ENCODE measurements around the gene GRM1. TPM values are rescaled to one million over a fixed set of nuclear protein-coding genes. Genes with fewer than 3 reads are reported as not detected.

The GRM1 gene
- total RNA-seq, 2 donors from 2014 or later: 0.54 TPM; not detected in 1

DNA sequence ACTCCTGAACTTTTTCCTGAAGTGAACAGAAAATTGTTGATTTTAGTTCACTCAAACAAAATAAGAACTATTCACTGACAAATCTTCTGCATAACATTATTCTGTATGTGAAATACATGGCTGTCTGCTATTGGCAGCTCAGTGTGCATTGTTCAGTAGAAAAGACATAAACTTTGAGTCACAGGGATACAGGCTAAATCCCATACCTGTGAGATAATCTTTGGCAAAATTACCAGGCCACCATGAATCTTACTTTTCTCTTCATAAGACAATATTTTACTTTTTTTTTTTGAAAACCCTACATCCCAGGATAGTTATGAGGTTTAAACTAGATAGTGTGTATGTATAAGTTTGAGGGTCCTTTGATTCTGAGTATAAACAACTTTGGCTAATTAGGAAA, 224.8 kb downstream of the GRM1 start:
- DNase-seq (ENCODE audit: low spot score) (no peak), ATAC-seq (ENCODE audit: insufficient number of reproducible peaks, low FRiP score, low read depth) (no peak)
- H3K9me3 ChIP-seq: no peaks in the 10 kb centered on the region
- no peak overlapping the region for H3K27ac ChIP-seq
- no peak for TF ChIP-seq CTCF (IDR thresholded peaks at IDR 0.05)
- H3K27me3 ChIP-seq (replicated peaks; ENCODE audit: insufficient read depth): no peaks in the 10 kb centered on the region
- H3K4me3 ChIP-seq: no peak overlapping the region
- H3K36me3 ChIP-seq: no peaks in the 10 kb centered on the region
- H3K4me1 ChIP-seq (ENCODE audit: control insufficient read depth in 1 of 2, low read depth in 2 of 2): no peaks in the 10 kb centered on the region

DNA sequence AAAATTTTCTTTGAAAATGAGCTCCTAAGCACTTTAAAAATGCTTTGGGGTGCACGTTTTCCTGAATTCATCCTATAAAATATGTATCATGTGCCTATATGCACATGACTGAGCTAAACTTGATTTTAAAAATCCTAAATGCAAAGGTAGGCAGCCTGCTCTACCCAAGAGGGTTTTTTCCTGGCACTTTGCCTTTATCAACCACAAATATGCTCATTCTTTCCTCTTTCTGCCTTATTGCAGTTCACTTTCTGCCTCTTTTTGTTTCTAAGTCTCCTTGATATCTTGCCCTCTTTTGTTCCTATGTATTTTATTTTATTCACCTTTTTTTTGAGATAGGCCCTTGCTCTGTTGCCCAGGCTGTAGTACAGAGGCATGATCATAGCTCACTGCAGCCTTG, 229.3 kb downstream of the GRM1 start:
- H3K27me3 ChIP-seq (replicated peaks; ENCODE audit: insufficient read depth): no peaks in the 10 kb centered on the region
- no peaks in the 10 kb centered on the region for H3K36me3 ChIP-seq
- H3K4me1 ChIP-seq (ENCODE audit: control insufficient read depth in 1 of 2, low read depth in 2 of 2): no peaks in the 10 kb centered on the region
- no peaks in the 10 kb centered on the region for H3K9me3 ChIP-seq
- DNase-seq (ENCODE audit: low spot score) (no peak), ATAC-seq (ENCODE audit: insufficient number of reproducible peaks, low FRiP score, low read depth) (no peak)
- H3K27ac ChIP-seq: no peak overlapping the region
- no peak overlapping the region for H3K4me3 ChIP-seq
- TF ChIP-seq CTCF (IDR thresholded peaks at IDR 0.05): no peak

- H3K4me3 ChIP-seq: no peak overlapping the region
Measured at GRCh38 chr6:146260886-146261285, 232.0 kb downstream of the GRM1 start.

GRCh38 chr6:146265056-146265455, 236.2 kb downstream of the GRM1 start:
- Histone ChIP-seq H3K9me3 (no peaks in the 10 kb centered on the region), H3K36me3 (no peaks in the 10 kb centered on the region), H3K4me3 (no peak overlapping the region), H3K27ac (no peak overlapping the region), H3K4me1 (ENCODE audit: control insufficient read depth in 1 of 2, low read depth in 2 of 2) (no peaks in the 10 kb centered on the region), H3K27me3 (replicated peaks; ENCODE audit: insufficient read depth) (no peaks in the 10 kb centered on the region)
- no peak for TF ChIP-seq CTCF (IDR thresholded peaks at IDR 0.05)
- ATAC-seq (ENCODE audit: insufficient number of reproducible peaks, low FRiP score, low read depth) (no peak), DNase-seq (ENCODE audit: low spot score) (no peak)

More at GRCh38 chr6:146260886-146261285, 232.0 kb downstream of the GRM1 start:
- Histone ChIP-seq H3K27me3 (replicated peaks; ENCODE audit: insufficient read depth) (no peaks in the 10 kb centered on the region), H3K4me1 (ENCODE audit: control insufficient read depth in 1 of 2, low read depth in 2 of 2) (no peaks in the 10 kb centered on the region), H3K36me3 (no peaks in the 10 kb centered on the region), H3K27ac (no peak overlapping the region), H3K9me3 (no peaks in the 10 kb centered on the region)
- no peak for ATAC-seq (ENCODE audit: insufficient number of reproducible peaks, low FRiP score, low read depth)
- no peak for DNase-seq (ENCODE audit: low spot score)
- no peak for TF ChIP-seq CTCF (IDR thresholded peaks at IDR 0.05)

- DNase-seq (ENCODE audit: low spot score) (no peak), ATAC-seq (ENCODE audit: insufficient number of reproducible peaks, low FRiP score, low read depth) (no peak)
- H3K9me3 ChIP-seq: no peaks in the 10 kb centered on the region
- H3K27me3 ChIP-seq (replicated peaks; ENCODE audit: insufficient read depth): no peaks in the 10 kb centered on the region
- TF ChIP-seq CTCF (IDR thresholded peaks at IDR 0.05): no peak
- H3K4me1 ChIP-seq (ENCODE audit: control insufficient read depth in 1 of 2, low read depth in 2 of 2): no peaks in the 10 kb centered on the region
- no peak overlapping the region for H3K4me3 ChIP-seq
- no peaks in the 10 kb centered on the region for H3K36me3 ChIP-seq
- no peak overlapping the region for H3K27ac ChIP-seq
Measured at GRCh38 chr6:146267447-146267846, 238.6 kb downstream of the GRM1 start.

All from thoracic aorta (tissue), 2 donors.